Stimulated activated naive CD8-positive, alpha-beta T cell treated with anti-CD3 and anti-CD28 coated beads, Interleukin-15, amount 100 ng/mL, for 72 hours (primary cell): Measurements from ENCODE around the gene LVRN.

Source experiments
- ATAC-seq: fragments of 150-1000 bp; cut with Tn5 transposase; 2 replicates; pipeline ENCODE4 v1.10.0; 2021; ENCODE audit warnings: mild to moderate bottlenecking, moderate library complexity
- DNase-seq, 2 donors: peaks; one replicate each; pipeline ENCODE4 v3.0.0; 2021 to 2022
- H3K27ac Mint-ChIP-seq, 2 donors: one replicate each; pipeline ENCODE4 v1.8.0; 2022; ENCODE audit warnings: mild to moderate bottlenecking in 2 of 2, mixed read lengths in 2 of 2, moderate library complexity in 2 of 2
- H3K27me3 Mint-ChIP-seq: one replicate; pipeline ENCODE4 v1.8.0; 2022; ENCODE audit warnings: mixed read lengths
- H3K4me1 Mint-ChIP-seq: one replicate; pipeline ENCODE4 v1.8.0; 2022; ENCODE audit warnings: mild to moderate bottlenecking, mixed read lengths
- H3K4me3 Mint-ChIP-seq, 2 donors: one replicate each; pipeline ENCODE4 v1.8.0; 2022; ENCODE audit warnings: mild to moderate bottlenecking in 2 of 2, mixed read lengths in 2 of 2, moderate library complexity in 1 of 2
- H3K9me3 Mint-ChIP-seq, 2 donors: one replicate each; pipeline ENCODE4 v1.8.0; 2022; ENCODE audit warnings: mixed read lengths in 2 of 2

Gene LVRN

DNA sequence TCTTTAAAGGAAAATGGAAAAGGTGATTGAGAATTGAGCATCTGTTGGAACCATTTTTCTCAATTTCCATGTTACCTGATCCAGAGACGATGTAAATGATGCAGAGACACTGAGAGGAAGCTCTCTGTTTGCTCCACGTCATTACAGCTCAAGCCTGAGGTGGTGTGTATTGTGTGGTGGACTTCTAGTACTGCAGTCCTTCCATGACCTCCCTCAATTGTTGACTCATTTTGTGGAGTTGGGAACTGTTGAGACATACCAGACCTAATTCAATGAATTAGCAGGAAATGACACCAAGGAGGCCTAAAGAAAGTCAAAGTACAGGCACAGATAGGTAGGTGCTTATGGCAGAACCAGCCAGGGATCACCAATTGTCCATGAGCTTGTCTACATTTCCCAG lies 15.6 kb upstream of the LVRN start:
- H3K9me3 Mint-ChIP-seq: no peaks in the 10 kb centered on the region
- peaks cover 8% of the 10 kb centered on the region for H3K27me3 Mint-ChIP-seq
- no peaks in the 10 kb centered on the region for H3K4me1 Mint-ChIP-seq
- ATAC-seq (no peak), DNase-seq (no peak)
- no peak overlapping the region for H3K4me3 Mint-ChIP-seq
- no peak overlapping the region for H3K27ac Mint-ChIP-seq

DNA sequence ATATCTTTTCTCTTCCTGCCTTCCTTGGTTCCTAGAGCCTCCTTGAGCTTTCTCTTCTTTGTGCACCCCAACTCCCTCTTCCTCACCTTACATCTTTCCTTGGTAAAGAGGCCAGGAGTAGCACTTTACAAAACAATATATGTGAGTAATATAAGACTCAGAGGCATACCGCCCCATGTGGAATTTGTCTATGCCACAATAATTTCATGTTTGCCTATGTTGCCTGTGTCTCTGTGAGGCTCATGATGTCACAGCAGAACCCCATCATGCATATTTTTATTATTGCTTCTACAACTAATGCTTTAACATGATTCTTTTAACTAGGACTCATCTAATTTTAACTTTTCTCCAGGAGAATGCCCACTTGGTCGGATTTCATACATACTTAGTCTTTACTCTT lies 15.0 kb upstream of the LVRN start:
- DNase-seq (no peak), ATAC-seq (no peak)
- Mint-ChIP-seq H3K4me3 (no peak overlapping the region), H3K9me3 (no peaks in the 10 kb centered on the region), H3K27me3 (peaks cover 13% of the 10 kb centered on the region), H3K27ac (no peak overlapping the region), H3K4me1 (no peaks in the 10 kb centered on the region)

DNA sequence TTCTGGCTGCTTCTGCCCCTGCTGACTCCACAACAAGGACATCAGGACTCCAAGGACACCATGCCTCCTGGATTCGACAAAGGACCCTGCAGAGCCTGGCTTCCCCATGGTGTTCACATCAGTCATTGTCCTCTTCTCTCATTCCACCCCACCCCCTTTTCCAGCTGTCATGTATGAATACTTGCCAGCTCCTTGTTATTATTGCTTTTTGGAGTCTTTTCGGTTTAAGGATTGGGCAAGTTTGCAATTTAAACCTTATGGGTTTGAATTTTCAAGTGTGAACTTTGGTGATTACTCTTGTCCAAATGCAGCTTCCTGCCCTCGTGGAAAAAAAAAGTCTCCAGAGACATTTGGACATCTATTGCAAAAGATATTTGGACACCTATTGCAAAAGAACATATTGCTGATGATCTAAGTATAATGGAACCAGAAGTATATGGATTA lies 14.2 kb upstream of the LVRN start:
- Mint-ChIP-seq H3K27ac (no peak overlapping the region), H3K9me3 (no peaks in the 10 kb centered on the region), H3K4me3 (no peak overlapping the region), H3K27me3 (peaks cover 13% of the 10 kb centered on the region), H3K4me1 (no peaks in the 10 kb centered on the region)
- no peak for DNase-seq
- no peak for ATAC-seq

DNA sequence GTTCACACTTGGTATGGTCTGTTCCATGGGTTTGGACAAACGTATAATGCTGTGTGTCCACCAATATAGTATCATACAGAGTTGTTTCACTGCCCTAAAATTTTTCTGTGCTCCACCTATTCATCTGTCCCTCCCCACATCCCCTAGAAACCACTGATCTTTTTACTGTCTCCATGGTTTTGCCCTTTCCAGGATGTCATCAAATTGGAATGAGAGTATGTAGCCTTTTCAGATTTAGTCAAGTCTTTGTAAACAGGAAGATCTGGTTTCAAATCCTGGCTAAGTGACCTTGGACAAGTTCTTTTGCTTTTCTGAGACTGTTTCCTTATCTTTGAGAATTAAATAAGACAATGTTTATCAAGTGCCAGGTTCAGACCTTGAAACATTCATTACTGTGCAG lies 13.2 kb upstream of the LVRN start:
- DNase-seq: no peak
- Mint-ChIP-seq H3K27ac (no peak overlapping the region), H3K4me3 (no peak overlapping the region), H3K27me3 (peaks cover 13% of the 10 kb centered on the region), H3K4me1 (no peaks in the 10 kb centered on the region), H3K9me3 (no peaks in the 10 kb centered on the region)
- no peak for ATAC-seq

DNA sequence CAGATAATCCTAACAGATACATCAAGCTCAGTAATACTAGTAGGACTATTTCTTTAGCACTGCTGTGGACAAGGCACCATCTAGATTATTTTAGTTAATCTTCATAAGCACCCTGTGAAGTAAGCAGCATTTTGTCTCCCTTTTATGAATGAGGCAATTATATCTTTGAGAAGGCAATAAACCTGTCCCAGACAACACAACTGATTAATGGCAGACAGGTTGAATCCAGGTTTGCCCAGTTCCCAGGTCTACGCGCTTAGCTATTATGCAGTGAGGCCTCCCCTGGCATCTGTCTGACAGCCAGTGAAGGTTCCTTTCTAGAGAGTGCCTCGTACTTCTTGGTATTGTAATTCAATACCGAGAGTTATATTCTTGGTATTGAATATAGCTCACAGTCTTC lies 9.7 kb upstream of the LVRN start:
- Mint-ChIP-seq H3K4me3 (no peak overlapping the region), H3K4me1 (no peaks in the 10 kb centered on the region), H3K27ac (no peak overlapping the region), H3K27me3 (peaks cover 13% of the 10 kb centered on the region), H3K9me3 (no peaks in the 10 kb centered on the region)
- ATAC-seq (no peak), DNase-seq (no peak)

DNA sequence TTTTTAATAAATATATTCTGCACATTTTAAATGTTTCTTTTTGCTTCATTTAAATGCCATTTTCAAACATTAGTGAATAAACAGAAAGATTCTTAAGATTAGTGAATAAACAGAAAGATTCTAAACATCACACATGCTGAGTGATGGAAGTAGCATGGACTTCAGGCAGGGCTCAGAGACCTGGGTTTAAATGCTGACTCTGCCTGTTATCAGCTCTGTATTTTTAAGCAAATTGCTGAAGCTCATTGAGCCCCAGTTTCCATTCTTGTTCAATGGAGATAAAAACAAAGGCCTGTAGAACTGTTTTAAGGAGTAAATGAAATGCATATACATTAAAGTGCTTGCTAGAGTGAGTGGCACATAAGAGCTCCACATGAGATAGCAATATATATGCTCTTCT lies 8.1 kb upstream of the LVRN start:
- Mint-ChIP-seq H3K4me1 (no peaks in the 10 kb centered on the region), H3K27ac (no peak overlapping the region), H3K27me3 (peaks cover 13% of the 10 kb centered on the region), H3K4me3 (no peak overlapping the region), H3K9me3 (no peaks in the 10 kb centered on the region)
- DNase-seq (no peak), ATAC-seq (no peak)

DNA sequence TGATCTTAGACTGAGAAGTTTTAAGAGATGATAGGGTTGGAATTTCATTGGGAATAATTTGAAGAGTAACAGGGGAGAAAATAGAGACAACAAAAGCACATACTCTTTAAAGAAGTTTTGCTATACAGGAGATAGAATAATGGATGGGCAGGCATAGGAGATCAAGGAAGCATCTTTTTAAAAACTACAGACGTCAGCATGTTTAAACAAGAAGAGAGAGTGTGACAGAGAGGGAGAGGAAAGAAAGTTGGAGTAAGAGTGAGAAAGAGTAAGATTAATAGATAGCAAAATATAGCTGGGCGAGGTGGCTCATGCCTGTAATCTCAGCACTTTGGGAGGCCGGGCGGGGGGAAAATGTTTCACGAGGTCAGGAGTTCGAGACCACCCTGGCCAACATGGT lies 5.3 kb upstream of the LVRN start:
- Mint-ChIP-seq H3K4me1 (peaks cover 8% of the 10 kb centered on the region), H3K9me3 (no peaks in the 10 kb centered on the region), H3K27ac (no peak overlapping the region), H3K4me3 (no peak overlapping the region), H3K27me3 (peaks cover 18% of the 10 kb centered on the region)
- ATAC-seq (no peak), DNase-seq (no peak)

DNA sequence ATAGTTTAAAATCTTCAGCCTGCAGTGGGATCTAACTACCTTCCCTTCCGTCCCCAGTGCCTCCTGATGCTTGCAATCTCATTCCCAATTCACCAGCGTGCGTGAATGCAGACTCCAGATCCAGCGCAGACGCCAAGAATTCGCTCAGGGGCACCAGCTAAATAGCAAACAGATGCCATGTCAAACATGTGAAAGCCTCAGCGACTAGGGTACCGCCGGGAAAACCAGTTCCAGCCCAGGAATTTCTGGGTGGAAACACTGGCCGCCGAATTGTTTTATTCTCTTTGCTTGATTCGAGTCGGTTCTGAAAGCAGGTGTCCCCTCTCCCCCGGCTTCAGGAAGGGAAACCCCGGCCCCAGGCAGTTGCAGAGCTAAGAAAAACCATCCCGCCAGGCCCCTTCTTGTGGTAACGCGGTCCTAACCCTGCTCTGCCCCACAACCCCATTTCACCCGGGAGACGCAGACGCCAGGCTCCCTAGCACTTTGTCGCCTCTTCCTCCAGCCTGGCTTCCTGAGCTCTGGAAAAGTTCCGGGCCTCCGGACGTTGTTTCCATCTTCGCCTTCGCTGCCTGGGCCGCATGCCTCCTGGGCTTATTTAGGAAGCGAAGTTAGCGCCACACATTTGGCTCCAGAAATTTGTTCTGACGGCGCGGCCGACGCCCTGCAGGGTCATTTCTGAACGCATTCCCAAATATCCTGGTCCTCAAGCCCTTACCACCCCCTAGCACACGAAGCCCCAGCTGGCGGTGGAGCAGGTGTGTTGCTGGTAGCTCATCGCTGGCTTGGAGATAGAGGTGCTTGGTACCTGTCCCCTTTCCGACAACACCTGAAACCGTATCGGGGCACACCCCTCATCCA lies 665 bp upstream of the LVRN start:
- H3K9me3 Mint-ChIP-seq: no peaks in the 10 kb centered on the region
- ATAC-seq (peak; percentile 39), DNase-seq (no peak)
- no peak overlapping the region for H3K27ac Mint-ChIP-seq
- H3K4me3 Mint-ChIP-seq: peak overlapping the region; percentile 46 to 60
- peaks cover 13% of the 10 kb centered on the region for H3K4me1 Mint-ChIP-seq
- peaks cover 58% of the 10 kb centered on the region for H3K27me3 Mint-ChIP-seq

DNA sequence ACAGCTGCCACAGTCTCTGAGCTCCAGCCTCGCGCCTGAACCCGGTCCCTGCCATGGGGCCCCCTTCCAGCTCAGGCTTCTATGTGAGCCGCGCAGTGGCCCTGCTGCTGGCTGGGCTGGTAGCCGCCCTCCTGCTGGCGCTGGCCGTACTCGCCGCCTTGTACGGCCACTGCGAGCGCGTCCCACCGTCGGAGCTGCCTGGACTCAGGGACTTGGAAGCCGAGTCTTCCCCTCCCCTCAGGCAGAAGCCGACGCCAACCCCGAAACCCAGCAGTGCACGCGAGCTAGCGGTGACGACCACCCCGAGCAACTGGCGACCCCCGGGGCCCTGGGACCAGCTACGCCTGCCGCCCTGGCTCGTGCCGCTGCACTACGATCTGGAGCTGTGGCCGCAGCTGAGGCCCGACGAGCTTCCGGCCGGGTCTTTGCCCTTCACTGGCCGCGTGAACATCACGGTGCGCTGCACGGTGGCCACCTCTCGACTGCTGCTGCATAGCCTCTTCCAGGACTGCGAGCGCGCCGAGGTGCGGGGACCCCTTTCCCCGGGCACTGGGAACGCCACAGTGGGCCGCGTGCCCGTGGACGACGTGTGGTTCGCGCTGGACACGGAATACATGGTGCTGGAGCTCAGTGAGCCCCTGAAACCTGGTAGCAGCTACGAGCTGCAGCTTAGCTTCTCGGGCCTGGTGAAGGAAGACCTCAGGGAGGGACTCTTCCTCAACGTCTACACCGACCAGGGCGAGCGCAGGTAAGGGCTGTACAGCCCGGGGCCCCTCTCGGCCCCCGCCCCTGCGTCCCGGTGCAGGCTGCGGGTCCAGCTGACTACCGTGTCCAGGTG lies 509 bp downstream of the LVRN start:
- ATAC-seq (peak; percentile 72), DNase-seq (peak in 1 of 2 donors; percentile 12)
- Mint-ChIP-seq H3K4me1 (peaks cover 13% of the 10 kb centered on the region), H3K4me3 (peak overlapping the region; percentile 29 to 60), H3K27ac (no peak overlapping the region), H3K27me3 (peaks cover 61% of the 10 kb centered on the region), H3K9me3 (no peaks in the 10 kb centered on the region)

DNA sequence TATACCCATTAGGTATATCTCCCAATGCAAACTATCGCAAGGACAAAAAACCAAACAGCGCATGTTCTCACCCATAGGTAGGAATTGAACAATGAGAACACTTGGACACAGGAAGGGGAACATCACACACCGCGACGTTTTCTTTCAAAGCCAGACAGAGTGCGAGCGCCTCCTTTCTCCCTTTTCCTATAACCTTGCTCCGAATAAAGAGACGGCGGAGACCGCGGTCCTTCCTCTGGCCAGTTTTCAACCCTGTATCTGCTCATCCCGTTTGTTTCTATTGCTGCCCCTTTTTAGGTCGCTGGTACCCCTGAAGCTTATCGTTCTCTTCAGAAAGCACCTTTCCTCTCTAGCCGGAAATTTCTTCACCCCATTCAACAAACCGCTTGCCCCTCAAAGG lies 1.3 kb downstream of the LVRN start:
- no peak overlapping the region for H3K4me3 Mint-ChIP-seq
- H3K27me3 Mint-ChIP-seq: peaks cover 69% of the 10 kb centered on the region
- H3K9me3 Mint-ChIP-seq: no peaks in the 10 kb centered on the region
- H3K4me1 Mint-ChIP-seq: peaks cover 13% of the 10 kb centered on the region
- no peak for ATAC-seq
- H3K27ac Mint-ChIP-seq: no peak overlapping the region
- no peak for DNase-seq

DNA sequence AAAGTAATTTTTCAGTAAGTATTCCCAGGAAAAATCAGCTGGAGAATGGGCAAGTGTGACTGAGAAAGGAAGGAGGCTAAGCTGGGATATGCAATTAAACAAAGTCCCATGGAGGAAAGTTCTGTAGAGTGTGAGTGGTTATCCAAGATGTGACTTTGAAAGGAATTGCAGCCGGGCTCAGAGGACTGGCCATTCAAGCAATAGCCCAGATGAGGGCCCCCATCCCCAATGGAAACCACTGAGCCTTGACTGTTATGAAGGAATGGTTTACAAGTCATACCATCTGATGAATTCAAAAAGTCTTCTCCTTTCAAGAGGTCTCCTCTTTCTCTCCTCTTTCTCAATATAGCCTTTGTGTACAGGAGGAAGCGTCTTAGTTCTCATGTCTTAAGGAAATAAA lies 6.5 kb downstream of the LVRN start:
- peaks cover 50% of the 10 kb centered on the region for H3K27me3 Mint-ChIP-seq
- H3K27ac Mint-ChIP-seq: no peak overlapping the region
- no peak overlapping the region for H3K4me3 Mint-ChIP-seq

DNA sequence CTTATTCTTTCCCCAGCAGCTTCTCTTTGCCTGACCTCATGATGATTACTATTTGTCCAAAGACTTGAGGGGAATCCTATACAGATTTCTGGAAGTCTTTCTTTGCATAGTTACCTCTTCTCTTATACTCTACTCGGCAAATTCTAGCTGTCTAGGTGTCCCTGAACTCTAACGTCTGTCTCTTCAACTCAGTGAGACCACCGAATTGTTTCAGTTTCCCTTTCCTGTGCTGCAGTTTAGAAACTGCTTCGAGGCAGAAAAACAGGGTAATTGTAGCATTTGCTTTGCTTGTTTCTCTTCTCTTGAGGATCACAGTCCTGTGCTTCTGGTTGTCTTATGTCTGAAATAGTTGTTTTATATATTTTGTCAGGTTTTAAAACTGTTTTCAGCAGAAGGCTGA lies 14.8 kb downstream of the LVRN start:
- H3K27ac Mint-ChIP-seq: no peak overlapping the region

More for the DNA sequence above, 6.5 kb downstream of the LVRN start:
- no peaks in the 10 kb centered on the region for H3K4me1 Mint-ChIP-seq
- ATAC-seq (no peak), DNase-seq (no peak)
- H3K9me3 Mint-ChIP-seq: no peaks in the 10 kb centered on the region

DNA sequence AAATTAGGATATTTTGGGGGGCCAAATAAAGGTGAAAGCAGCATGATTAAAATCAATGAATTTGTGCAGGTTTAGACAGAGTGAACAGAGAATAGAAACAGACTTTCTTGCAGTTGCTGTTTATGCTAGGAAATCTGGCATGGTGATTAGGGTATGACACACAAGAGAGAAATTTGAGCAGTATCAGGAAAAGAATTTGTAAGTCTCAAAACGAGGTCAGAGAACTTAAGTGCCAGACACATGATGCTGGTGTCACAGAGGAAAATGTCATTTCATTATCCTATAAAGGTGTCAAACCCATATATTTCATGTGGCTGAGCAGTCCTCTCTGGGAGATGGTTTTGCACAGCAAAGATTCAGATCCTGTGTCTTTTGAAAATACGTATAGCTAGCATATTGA lies 15.7 kb downstream of the LVRN start:
- Mint-ChIP-seq H3K4me1 (peaks cover 13% of the 10 kb centered on the region), H3K27me3 (peaks cover 74% of the 10 kb centered on the region), H3K4me3 (no peak overlapping the region), H3K27ac (no peak overlapping the region), H3K9me3 (no peaks in the 10 kb centered on the region)
- ATAC-seq: no peak
- DNase-seq: no peak

More for the DNA sequence above, 14.8 kb downstream of the LVRN start:
- ATAC-seq (no peak), DNase-seq (no peak)
- Mint-ChIP-seq H3K27me3 (peaks cover 67% of the 10 kb centered on the region), H3K4me1 (peaks cover 13% of the 10 kb centered on the region), H3K4me3 (no peak overlapping the region), H3K9me3 (no peaks in the 10 kb centered on the region)

DNA sequence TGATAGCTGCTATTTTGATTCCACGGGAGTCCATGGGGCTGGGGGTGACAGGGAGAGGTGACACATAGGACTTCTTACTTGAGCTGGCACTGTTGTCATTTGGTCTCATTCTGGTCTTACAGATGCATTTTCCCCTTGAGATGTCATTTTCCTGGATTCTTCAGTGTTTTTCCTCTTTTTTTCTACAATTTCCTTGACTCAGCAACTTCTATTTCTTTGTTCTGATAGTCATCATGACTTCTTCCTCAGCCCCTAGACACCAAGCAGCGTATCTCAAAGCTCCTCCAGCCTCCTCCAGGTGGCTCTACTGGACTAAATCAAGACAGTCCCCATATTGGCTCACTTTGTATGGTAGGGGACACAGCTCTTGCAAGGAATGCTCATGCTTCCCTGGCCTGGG lies 16.5 kb downstream of the LVRN start:
- no peak for DNase-seq
- ATAC-seq: no peak
- Mint-ChIP-seq H3K27me3 (peaks cover 74% of the 10 kb centered on the region), H3K4me3 (no peak overlapping the region), H3K27ac (no peak overlapping the region), H3K9me3 (no peaks in the 10 kb centered on the region), H3K4me1 (peaks cover 13% of the 10 kb centered on the region)

DNA sequence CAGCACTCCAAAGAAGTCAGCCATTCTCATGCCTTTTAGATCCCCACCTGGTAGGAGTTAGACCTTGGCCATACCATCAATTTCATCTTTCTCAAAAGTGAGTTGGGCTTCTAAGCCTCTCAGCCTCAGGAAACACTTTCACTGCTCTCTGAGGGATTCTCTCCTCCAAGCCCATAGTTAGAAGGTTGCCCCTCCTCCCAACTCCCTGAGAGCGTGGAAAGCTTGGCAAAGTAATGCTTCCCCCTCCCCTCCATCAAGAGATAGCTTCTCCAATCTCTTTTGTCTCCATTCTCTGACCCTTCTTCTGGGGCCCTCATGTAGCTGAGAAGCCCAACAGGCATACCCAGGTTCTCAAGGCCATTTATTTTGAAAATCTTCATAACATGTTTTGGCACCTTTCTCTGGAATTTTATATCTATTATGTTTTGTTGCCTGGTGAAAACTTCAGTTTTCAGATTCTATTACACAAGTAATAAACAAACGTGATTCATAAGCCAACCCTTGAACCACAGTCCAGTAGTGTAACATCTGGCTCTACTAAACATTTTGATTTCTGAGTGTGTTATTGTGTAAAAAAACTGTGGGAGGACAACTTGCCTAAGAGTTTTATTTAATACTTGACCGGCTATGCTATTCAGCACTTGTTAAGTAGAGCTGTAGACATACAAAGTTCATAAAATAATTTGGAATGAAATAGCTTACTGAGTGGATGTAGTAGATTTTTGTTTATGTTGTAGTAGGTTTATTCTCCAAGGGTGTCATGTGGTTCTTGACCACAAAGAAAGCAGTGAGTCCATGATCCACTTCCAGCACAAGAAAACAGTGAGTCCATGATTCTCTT lies 17.1 kb downstream of the LVRN start:
- ATAC-seq: no peak
- peaks cover 77% of the 10 kb centered on the region for H3K27me3 Mint-ChIP-seq
- no peak overlapping the region for H3K27ac Mint-ChIP-seq
- H3K9me3 Mint-ChIP-seq: no peaks in the 10 kb centered on the region
- no peak for DNase-seq
- H3K4me3 Mint-ChIP-seq: no peak overlapping the region
- H3K4me1 Mint-ChIP-seq: peaks cover 13% of the 10 kb centered on the region
